Gastroesophageal sphincter (tissue), 4 donors: Measurements from ENCODE around the gene AKAP8L. TPM values are rescaled to one million over a fixed set of nuclear protein-coding genes. Genes with fewer than 3 reads are reported as not detected.

ENCODE experiments used
- ATAC-seq: fragments of 150-250 bp; one replicate; pipeline ENCODE4 v1.9.1; 2016; ENCODE audit warnings: mild to moderate bottlenecking, moderate library complexity
- H3K27ac ChIP-seq, 4 donors: fragments of 200-600 bp; sonication (generic) in 3 of 4; 1 replicate in 3 of 4; 2 replicates in 1 of 4; pipeline ENCODE4 v1.5.1; 2016 to 2019
- H3K27me3 ChIP-seq: fragments of 200-600 bp; sonication (generic); one replicate; pipeline ENCODE4 v1.5.1; 2019
- H3K36me3 ChIP-seq, 2 donors: fragments of 200-600 bp; sonication (generic); one replicate each; pipeline ENCODE4 v1.5.1; 2019; ENCODE audit warnings: control low read depth in 1 of 2
- H3K4me1 ChIP-seq, 3 donors: fragments of 200-600 bp; sonication (generic); 1 replicate in 2 of 3; 2 replicates in 1 of 3; pipeline ENCODE4 v1.5.1; 2016 to 2019; ENCODE audit warnings: control low read depth in 2 of 3
- H3K4me3 ChIP-seq, 2 donors: fragments of 200-600 bp; sonication (generic); one replicate each; pipeline ENCODE4 v1.5.1; 2019; ENCODE audit warnings: mild to moderate bottlenecking in 1 of 2, moderate library complexity in 1 of 2
- H3K9me3 ChIP-seq, 3 donors: fragments of 200-600 bp; sonication (generic); one replicate each; pipeline ENCODE4 v1.5.1; 2017 to 2019; ENCODE audit warnings: control low read depth in 2 of 3
- EP300 ChIP-seq: sonication (generic); formaldehyde crosslinking; IDR thresholded peaks from one replicate; pipeline ENCODE4 v1.6.1; 2017; ENCODE audit warnings: antibody characterized with exemption, mild to moderate bottlenecking
- POLR2A ChIP-seq, 2 donors: fragments of 450-650 bp; IDR thresholded peaks; one replicate each; pipeline ENCODE4 v1.6.1; 2017; ENCODE audit warnings: antibody characterized with exemption in 2 of 2, mild to moderate bottlenecking in 2 of 2, moderate library complexity in 1 of 2
- POLR2AphosphoS5 ChIP-seq: sonication (generic); formaldehyde crosslinking; IDR thresholded peaks from one replicate; pipeline ENCODE4 v1.6.1; 2017; ENCODE audit warnings: antibody characterized with exemption
- WGBS, 2 donors: methylation state at CpG; one replicate each; pipeline ENCODE4 v1.1.5; 2018; ENCODE audit warnings: low coverage in 1 of 2; 5-methylcytosine and 5-hydroxymethylcytosine counted together
- total RNA-seq, 4 donors: library from RNA; depleted of rRNA; stranded (reverse); fragments of >200 nt; gene quantifications; one replicate each; pipeline ENCODE4 v1.1.0, GENCODE V29; 2016
- TF ChIP-seq, protein P1 (sequence below), 4 experiments: fragments of 200-600 bp in 2 of 4; fragments of 450-650 bp in 2 of 4; sonication (generic) in 1 of 4; IDR thresholded peaks; one replicate each; pipeline ENCODE4 v1.5.1; 2017 to 2019; ENCODE audit warnings: antibody characterized with exemption in 4 of 4, mild to moderate bottlenecking in 2 of 4, moderate library complexity in 2 of 4

AKAP8L gene
- total RNA-seq, 4 donors from 2014 or later = 61.3 to 102 (median 70.1) TPM

DNA sequence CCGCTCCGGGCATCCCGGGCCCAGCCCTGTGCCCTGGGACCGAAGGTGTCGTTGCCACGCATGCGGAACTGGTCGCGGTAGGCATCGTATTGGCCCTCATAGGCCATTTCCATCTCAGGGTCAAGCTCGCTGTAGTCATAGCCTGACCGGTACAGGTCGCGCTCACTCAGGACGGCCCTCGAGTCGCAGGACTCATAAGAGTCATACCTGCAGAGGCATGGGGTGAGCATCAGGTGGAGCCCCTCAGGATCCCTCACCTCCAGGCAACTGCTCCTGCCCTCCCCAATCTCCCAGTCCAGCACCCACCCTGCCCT is 17.4 kb downstream of the AKAP8L start:
- Histone ChIP-seq H3K4me3 (no peak overlapping the region), H3K27ac (peak overlapping the region in 3 of 4 donors; percentile 1 to 84 (median 81)), H3K36me3 (peaks cover 3 to 72% of the 10 kb centered on the region in 2 donors), H3K9me3 (no peaks in the 10 kb centered on the region), H3K27me3 (no peaks in the 10 kb centered on the region), H3K4me1 (peaks cover 2 to 61% (median 32%) of the 10 kb centered on the region in 3 donors)
- ATAC-seq = no peak
- 94% methylated on average over 10 of the region's 17 CpGs; no CpG with 5 or more reads in 1 of the 2 donors for WGBS, 2 donors
- TF ChIP-seq EP300 (no peak), POLR2AphosphoS5 (no peak), POLR2A (IDR thresholded peaks at IDR 0.05) (no peak)
- TF ChIP-seq, protein P1, sequence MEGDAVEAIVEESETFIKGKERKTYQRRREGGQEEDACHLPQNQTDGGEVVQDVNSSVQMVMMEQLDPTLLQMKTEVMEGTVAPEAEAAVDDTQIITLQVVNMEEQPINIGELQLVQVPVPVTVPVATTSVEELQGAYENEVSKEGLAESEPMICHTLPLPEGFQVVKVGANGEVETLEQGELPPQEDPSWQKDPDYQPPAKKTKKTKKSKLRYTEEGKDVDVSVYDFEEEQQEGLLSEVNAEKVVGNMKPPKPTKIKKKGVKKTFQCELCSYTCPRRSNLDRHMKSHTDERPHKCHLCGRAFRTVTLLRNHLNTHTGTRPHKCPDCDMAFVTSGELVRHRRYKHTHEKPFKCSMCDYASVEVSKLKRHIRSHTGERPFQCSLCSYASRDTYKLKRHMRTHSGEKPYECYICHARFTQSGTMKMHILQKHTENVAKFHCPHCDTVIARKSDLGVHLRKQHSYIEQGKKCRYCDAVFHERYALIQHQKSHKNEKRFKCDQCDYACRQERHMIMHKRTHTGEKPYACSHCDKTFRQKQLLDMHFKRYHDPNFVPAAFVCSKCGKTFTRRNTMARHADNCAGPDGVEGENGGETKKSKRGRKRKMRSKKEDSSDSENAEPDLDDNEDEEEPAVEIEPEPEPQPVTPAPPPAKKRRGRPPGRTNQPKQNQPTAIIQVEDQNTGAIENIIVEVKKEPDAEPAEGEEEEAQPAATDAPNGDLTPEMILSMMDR (IDR thresholded peaks at IDR 0.05) = no peak

DNA sequence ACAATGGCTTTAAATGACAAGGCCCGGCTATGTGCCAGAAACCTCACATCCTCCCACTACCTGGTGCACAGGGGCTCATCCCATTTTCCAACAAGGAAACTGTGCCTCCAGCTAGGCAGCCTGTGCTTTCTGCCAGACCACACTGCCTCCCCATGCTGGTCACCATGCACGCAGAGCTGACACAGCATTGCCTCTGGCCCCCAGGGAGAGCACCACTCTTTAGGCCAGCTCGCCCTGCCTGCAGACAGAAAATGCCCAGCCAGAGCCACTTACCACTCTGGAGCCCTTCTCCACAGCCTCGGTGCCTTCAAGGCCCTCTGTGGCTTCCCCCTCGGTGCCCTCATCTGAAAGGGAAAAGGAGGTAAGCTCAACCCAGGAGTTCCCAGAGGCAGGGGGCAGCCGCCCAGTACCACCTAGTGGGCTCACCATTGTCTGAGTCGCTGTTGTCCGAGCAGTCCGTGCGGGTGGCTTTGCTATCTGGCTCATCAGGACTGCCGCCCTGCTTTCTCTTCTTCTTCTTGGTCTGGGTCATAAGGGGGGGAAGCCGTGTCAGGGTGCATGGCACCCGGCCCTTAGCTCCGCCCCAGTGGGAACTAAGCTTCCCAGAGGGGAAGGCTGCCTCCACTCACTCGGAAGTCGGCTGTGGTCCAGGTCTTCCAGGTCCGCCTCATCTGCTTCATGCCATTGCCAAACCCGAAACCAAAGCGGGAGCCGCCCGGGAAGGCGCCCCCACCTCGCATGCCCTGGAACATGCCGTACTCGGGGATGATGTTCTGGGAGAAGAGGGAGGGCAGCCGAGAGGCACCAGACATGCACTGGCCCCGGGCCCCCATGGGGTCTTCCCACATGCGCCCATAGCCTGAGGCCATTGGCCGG is 18.0 kb downstream of the AKAP8L start:
- H3K27me3 ChIP-seq = no peaks in the 10 kb centered on the region
- H3K36me3 ChIP-seq = peaks cover 3 to 77% of the 10 kb centered on the region in 2 donors
- peaks cover 2 to 55% (median 32%) of the 10 kb centered on the region in 3 donors for H3K4me1 ChIP-seq
- WGBS, 2 donors = 81 to 90% methylated on average over 7 to 10 of the region's 29 CpGs
- ATAC-seq = no peak
- peak overlapping the region in 2 of 4 donors; percentile 1 to 84 for H3K27ac ChIP-seq
- no peaks in the 10 kb centered on the region for H3K9me3 ChIP-seq
- TF ChIP-seq EP300 (no peak), POLR2A (IDR thresholded peaks at IDR 0.05) (no peak), POLR2AphosphoS5 (no peak)
- TF ChIP-seq, protein P1 (IDR thresholded peaks at IDR 0.05) = no peak
- no peak overlapping the region for H3K4me3 ChIP-seq

DNA sequence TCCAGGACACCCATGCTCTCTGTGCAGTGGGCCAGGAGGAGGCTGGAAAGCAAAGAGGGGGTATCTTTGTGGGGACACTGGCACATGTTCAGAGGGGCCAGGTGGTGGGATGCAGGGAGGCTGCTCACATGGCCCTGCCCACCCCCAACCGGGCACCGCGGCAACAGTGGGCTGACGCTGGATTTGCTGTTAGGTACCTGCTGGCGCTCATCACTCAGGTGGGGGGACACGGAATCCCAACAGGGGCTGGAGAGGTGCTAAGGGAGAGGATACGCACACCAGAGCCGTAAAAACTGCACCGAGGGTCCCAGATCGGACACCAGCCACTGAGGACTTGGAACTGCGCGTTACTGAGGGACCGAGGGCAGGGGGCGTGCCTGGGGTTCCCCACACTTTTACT is 19.2 kb downstream of the AKAP8L start:
- no peaks in the 10 kb centered on the region for H3K27me3 ChIP-seq
- H3K4me3 ChIP-seq = no peak overlapping the region
- WGBS, 2 donors = 68% methylated on average over 4 of the region's 14 CpGs; no CpG with 5 or more reads in 1 of the 2 donors
- H3K27ac ChIP-seq = no peak overlapping the region
- ATAC-seq = no peak
- H3K9me3 ChIP-seq = no peaks in the 10 kb centered on the region
- peaks cover 1 to 44% (median 25%) of the 10 kb centered on the region in 3 donors for H3K4me1 ChIP-seq
- H3K36me3 ChIP-seq = peaks cover 3 to 87% of the 10 kb centered on the region in 2 donors
- TF ChIP-seq POLR2A (IDR thresholded peaks at IDR 0.05) (no peak), POLR2AphosphoS5 (no peak), EP300 (no peak)
- TF ChIP-seq, protein P1 (IDR thresholded peaks at IDR 0.05) = no peak

DNA sequence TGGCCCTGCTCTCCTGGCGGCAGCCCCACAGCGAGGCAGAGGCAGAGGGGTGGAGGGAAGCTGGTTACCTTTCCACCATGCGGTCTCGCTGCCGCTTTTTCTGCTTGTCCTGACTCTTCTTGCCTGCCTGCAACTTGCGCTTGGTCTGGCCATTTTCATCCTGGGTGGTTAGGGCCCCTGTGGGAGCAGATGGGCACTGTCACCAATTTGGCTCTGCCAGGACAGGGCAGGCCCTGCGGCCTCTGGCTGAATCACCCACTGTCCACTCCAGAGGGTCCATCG is 19.6 kb downstream of the AKAP8L start:
- H3K36me3 ChIP-seq = peaks cover 3 to 92% of the 10 kb centered on the region in 2 donors
- peaks cover 0 to 39% (median 23%) of the 10 kb centered on the region in 3 donors for H3K4me1 ChIP-seq
- no peak overlapping the region for H3K27ac ChIP-seq
- TF ChIP-seq EP300 (no peak), POLR2AphosphoS5 (no peak), POLR2A (IDR thresholded peaks at IDR 0.05) (no peak)
- TF ChIP-seq, protein P1 (IDR thresholded peaks at IDR 0.05) = no peak
- WGBS, 2 donors = 100% methylated on average over 1 of the region's 8 CpGs; no CpG with 5 or more reads in 1 of the 2 donors
- no peak overlapping the region for H3K4me3 ChIP-seq
- no peaks in the 10 kb centered on the region for H3K27me3 ChIP-seq
- no peak for ATAC-seq
- H3K9me3 ChIP-seq = no peaks in the 10 kb centered on the region
